AG09309 (cell line): ENCODE data around the gene TMEM256.

Source experiments
- DNase-seq: peaks from one replicate; pipeline ENCODE4 v3.0.0-alpha.2; 2010; ENCODE audit warnings: low read depth
- H3K4me3 ChIP-seq: 2 replicates; pipeline ENCODE4 v1.5.1; 2011; ENCODE audit warnings: mild to moderate bottlenecking, low read depth, low read length, moderate library complexity; ENCODE audit not compliant: control insufficient read depth
- TF ChIP-seq, protein P1 (sequence below): IDR thresholded peaks from 2 replicates; pipeline ENCODE4 v1.5.1; 2011; ENCODE audit warnings: mild to moderate bottlenecking, low read depth, low read length, inconsistent platforms; ENCODE audit not compliant: insufficient read depth, control insufficient read depth; ENCODE audit errors: missing control alignments

TMEM256 gene

DNA sequence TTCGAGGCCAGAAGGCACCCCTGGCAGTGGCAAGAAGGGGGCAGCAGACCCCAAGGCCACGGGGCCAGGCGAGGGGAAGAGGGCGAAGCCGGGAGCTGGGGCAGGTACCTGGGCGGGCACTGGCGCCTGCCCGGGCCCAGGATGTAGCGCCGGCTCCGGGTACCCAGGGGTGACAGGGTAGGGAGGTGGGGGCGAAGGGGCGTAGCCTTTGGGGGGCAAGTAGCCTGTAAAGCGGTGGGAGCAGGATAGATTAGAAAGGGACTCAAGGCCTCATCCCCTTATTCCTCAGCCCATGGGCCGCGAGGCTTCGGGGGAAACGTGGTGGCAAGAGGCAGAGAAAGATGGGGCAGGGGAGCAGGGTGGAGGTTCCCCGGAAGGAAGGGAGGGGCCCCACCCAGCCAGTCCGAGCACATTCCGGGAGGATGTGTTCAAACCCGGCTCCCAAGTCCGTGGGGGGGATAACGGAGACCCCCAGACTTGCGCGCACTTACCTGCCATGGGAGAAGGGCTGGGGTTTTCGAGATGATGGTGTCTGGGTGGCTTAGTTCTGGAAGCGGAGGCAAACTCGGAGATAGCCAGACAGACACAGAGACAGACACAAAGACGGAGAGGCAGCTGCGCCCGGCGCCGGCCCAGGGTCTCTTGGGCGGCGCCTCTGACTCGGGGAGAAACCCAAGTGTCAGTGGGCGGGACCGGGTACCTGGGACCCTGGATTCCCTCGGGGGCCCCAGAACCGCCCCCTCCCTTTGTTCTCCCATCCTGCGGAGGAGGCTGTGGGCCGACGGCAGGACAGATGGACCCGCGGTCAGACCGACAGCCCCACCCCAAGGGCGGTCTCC is 10.1 kb downstream of the TMEM256 start:
- TF ChIP-seq, protein P1, sequence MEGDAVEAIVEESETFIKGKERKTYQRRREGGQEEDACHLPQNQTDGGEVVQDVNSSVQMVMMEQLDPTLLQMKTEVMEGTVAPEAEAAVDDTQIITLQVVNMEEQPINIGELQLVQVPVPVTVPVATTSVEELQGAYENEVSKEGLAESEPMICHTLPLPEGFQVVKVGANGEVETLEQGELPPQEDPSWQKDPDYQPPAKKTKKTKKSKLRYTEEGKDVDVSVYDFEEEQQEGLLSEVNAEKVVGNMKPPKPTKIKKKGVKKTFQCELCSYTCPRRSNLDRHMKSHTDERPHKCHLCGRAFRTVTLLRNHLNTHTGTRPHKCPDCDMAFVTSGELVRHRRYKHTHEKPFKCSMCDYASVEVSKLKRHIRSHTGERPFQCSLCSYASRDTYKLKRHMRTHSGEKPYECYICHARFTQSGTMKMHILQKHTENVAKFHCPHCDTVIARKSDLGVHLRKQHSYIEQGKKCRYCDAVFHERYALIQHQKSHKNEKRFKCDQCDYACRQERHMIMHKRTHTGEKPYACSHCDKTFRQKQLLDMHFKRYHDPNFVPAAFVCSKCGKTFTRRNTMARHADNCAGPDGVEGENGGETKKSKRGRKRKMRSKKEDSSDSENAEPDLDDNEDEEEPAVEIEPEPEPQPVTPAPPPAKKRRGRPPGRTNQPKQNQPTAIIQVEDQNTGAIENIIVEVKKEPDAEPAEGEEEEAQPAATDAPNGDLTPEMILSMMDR: peak; percentile 31

GRCh38 chr17:7392696-7393612 is 10.9 kb downstream of the TMEM256 start:
- peak overlapping the region; percentile 78 for H3K4me3 ChIP-seq
- no peak for DNase-seq
- TF ChIP-seq, protein P1: no peak

More for the DNA sequence above, 10.1 kb downstream of the TMEM256 start:
- H3K4me3 ChIP-seq: peak overlapping the region; percentile 78
- DNase-seq: no peak

- TF ChIP-seq, protein P1: no peak
- DNase-seq: no peak
- no peak overlapping the region for H3K4me3 ChIP-seq
Measured at GRCh38 chr17:7391307-7391706, 12.6 kb downstream of the TMEM256 start.

GRCh38 chr17:7389924-7390910 is 13.7 kb downstream of the TMEM256 start:
- DNase-seq: no peak
- TF ChIP-seq, protein P1: no peak
- H3K4me3 ChIP-seq: no peak overlapping the region

- no peak for DNase-seq
- no peak overlapping the region for H3K4me3 ChIP-seq
- TF ChIP-seq, protein P1: no peak
Measured at GRCh38 chr17:7388856-7389255, 15.0 kb downstream of the TMEM256 start.
